Left forelimb (tissue), 1 donor: ENCODE data around the gene GABPB1.

Experiments used
- DNase-seq: peaks from one replicate; pipeline ENCODE4 v3.0.0-alpha.2; 2018; ENCODE audit warnings: low spot score

GABPB1 gene

GRCh38 chr15:50241684-50242450 is 113.1 kb downstream of the GABPB1 start:
- no peak for DNase-seq

GRCh38 chr15:50238255-50238654 is 116.7 kb downstream of the GABPB1 start:
- DNase-seq = no peak

GRCh38 chr15:50236433-50236832 is 118.6 kb downstream of the GABPB1 start:
- no peak for DNase-seq

GRCh38 chr15:50235794-50236193 is 119.2 kb downstream of the GABPB1 start:
- DNase-seq = no peak

GRCh38 chr15:50234764-50235163 is 120.2 kb downstream of the GABPB1 start:
- no peak for DNase-seq

- no peak for DNase-seq
Measured at GRCh38 chr15:50233192-50233736, 121.7 kb downstream of the GABPB1 start.

GRCh38 chr15:50232791-50233190 is 122.2 kb downstream of the GABPB1 start:
- DNase-seq = no peak

- DNase-seq = no peak
Measured at GRCh38 chr15:50231761-50232160, 123.2 kb downstream of the GABPB1 start.

GRCh38 chr15:50229336-50229735 is 125.7 kb downstream of the GABPB1 start:
- DNase-seq = no peak

GRCh38 chr15:50228866-50229265 is 126.1 kb downstream of the GABPB1 start:
- no peak for DNase-seq

GRCh38 chr15:50227076-50227475 is 127.9 kb downstream of the GABPB1 start:
- no peak for DNase-seq

GRCh38 chr15:50225938-50226337 is 129.1 kb downstream of the GABPB1 start:
- DNase-seq = no peak
